ENCODE results near the gene KCNJ5.

GRCh38 chr11:128878455-128878854 lies 12.7 kb upstream of the KCNJ5 start:
- no peak for TF ChIP-seq EZH2 (IDR thresholded peaks at IDR 0.05)
- TF ChIP-seq POLR2A (IDR thresholded peaks at IDR 0.05; ENCODE audit: borderline replicate concordance, extremely low read depth, insufficient read depth, insufficient read length) = no peak
